Lower leg skin (tissue), 4 donors: ENCODE data around the gene IL1RAP. TPM values are rescaled to one million over a fixed set of nuclear protein-coding genes. Genes with fewer than 3 reads are reported as not detected.

Experiments
- DNase-seq, 2 donors: peaks; one replicate each; pipeline ENCODE4 v3.0.0-alpha.2; 2019; ENCODE audit warnings: low spot score in 2 of 2
- H3K4me3 ChIP-seq: fragments of 200-600 bp; sonication (generic); 2 replicates; pipeline ENCODE4 v1.5.1; 2017; ENCODE audit warnings: mild to moderate bottlenecking, low read depth; ENCODE audit not compliant: poor library complexity, severe bottlenecking
- POLR2A ChIP-seq, 2 donors: fragments of 450-650 bp; IDR thresholded peaks; one replicate each; pipeline ENCODE4 v1.6.1; 2016 to 2017; ENCODE audit warnings: antibody characterized with exemption in 2 of 2, mild to moderate bottlenecking in 1 of 2, moderate library complexity in 1 of 2
- WGBS, 2 donors: methylation state at CpG; one replicate each; pipeline ENCODE4 v1.1.5; 2018; 5-methylcytosine and 5-hydroxymethylcytosine counted together
- intact Hi-C: fragments of 100-400 bp; cut with DNase I; formaldehyde crosslinking; loops from one replicate; pipeline ENCODE4 v1.15.0; 2023; ENCODE audit warnings: low total_unique reads
- total RNA-seq, 4 donors: library from RNA; depleted of rRNA; stranded (reverse); fragments of >200 nt; gene quantifications; one replicate each; pipeline ENCODE4 v1.1.0, GENCODE V29; 2016
- TF ChIP-seq, protein P1 (sequence below), 3 donors: fragments of 450-650 bp; IDR thresholded peaks; one replicate each; pipeline ENCODE4 v1.5.1; 2016; ENCODE audit warnings: antibody characterized with exemption in 3 of 3, mild to moderate bottlenecking in 3 of 3, moderate library complexity in 2 of 3

Gene IL1RAP
- total RNA-seq, 4 donors from 2014 or later, result 18.5 to 37.7 (median 23.9) TPM

DNA sequence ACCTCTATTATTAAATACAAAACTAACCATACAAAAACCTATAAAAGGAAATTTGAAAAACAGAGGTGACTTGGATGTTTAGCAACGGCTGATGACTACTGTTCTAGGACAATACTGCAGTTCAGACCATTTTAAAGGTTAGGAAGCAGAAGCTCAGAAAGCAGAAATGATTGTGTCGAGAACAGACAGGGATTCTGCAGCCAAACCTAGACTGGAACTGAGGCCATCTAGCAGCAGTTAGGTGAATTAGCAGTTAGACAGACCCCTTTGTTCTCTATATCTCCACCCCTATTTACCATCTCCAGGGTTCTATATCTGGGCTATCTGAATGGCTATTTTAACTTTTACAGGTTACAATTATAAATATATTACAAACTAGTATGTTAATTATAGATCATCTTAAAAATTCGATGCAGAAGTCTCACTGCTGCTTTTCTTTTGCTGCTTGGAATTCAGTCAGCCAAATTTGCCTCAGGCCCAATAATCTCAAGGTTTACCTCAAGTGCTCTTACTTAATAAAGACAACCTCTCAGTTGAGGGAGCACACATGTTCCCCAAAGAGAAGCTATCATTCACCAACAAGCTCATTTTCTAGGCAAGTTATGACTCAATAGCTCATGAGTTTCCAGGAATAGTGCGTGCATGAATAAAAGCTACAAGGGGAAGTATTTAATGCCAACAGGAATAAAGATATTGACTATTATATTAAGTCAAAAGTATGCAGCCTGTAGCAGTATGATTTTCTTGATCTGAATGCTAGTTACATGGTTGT, 9.3 kb upstream of the IL1RAP start:
- TF ChIP-seq POLR2A (IDR thresholded peaks at IDR 0.05), result no peak
- TF ChIP-seq, protein P1, sequence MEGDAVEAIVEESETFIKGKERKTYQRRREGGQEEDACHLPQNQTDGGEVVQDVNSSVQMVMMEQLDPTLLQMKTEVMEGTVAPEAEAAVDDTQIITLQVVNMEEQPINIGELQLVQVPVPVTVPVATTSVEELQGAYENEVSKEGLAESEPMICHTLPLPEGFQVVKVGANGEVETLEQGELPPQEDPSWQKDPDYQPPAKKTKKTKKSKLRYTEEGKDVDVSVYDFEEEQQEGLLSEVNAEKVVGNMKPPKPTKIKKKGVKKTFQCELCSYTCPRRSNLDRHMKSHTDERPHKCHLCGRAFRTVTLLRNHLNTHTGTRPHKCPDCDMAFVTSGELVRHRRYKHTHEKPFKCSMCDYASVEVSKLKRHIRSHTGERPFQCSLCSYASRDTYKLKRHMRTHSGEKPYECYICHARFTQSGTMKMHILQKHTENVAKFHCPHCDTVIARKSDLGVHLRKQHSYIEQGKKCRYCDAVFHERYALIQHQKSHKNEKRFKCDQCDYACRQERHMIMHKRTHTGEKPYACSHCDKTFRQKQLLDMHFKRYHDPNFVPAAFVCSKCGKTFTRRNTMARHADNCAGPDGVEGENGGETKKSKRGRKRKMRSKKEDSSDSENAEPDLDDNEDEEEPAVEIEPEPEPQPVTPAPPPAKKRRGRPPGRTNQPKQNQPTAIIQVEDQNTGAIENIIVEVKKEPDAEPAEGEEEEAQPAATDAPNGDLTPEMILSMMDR (IDR thresholded peaks at IDR 0.05), result no peak
- intact Hi-C loops, result no loop called here
- no peak for DNase-seq
- WGBS, 2 donors, result 30 to 40% methylated on average over 4 of the region's 4 CpGs
- no peak overlapping the region for H3K4me3 ChIP-seq

DNA sequence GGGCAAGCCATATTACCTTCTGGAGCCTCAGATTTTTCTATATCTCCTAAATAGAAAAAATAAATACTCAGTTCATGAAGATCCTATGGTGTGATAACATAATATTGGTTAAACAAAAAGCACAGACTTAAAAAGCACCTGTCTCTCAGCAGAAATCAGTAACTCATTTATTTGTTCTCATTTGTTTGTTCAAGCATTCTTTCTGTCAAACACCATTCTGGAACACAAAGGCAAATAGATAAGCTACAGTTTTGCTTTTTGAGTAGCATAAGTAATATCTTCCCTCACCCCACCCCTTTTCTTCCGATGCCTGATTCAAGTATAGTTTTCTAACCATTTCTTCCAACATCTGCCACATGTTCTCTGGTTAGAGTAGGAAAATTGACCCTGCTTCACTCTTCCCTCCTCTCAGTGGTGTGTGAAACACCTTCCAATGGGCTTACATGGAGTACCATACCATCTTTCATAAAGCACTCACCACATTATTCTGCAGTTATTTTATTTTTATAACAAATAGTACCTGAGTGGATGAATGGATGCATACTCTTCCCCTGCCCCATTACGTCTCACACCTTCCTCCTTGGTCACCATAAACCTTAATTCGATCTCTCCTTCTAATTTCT, 8.4 kb upstream of the IL1RAP start:
- no peak overlapping the region for H3K4me3 ChIP-seq
- TF ChIP-seq, protein P1 (IDR thresholded peaks at IDR 0.05), result no peak
- TF ChIP-seq POLR2A (IDR thresholded peaks at IDR 0.05), result no peak
- DNase-seq, result no peak
- WGBS, 2 donors, result 60 to 94% methylated on average over 3 of the region's 3 CpGs
- intact Hi-C loops, result no loop called here

- 96 to 97% methylated on average over 4 of the region's 4 CpGs for WGBS, 2 donors
- no peak overlapping the region for H3K4me3 ChIP-seq
- DNase-seq, result no peak
- intact Hi-C loops, result no loop called here
- TF ChIP-seq POLR2A (IDR thresholded peaks at IDR 0.05), result no peak
- TF ChIP-seq, protein P1 (IDR thresholded peaks at IDR 0.05), result no peak
These were observed 7.6 kb upstream of the IL1RAP start for GRCh38 chr3:190506271-190506670.

DNA sequence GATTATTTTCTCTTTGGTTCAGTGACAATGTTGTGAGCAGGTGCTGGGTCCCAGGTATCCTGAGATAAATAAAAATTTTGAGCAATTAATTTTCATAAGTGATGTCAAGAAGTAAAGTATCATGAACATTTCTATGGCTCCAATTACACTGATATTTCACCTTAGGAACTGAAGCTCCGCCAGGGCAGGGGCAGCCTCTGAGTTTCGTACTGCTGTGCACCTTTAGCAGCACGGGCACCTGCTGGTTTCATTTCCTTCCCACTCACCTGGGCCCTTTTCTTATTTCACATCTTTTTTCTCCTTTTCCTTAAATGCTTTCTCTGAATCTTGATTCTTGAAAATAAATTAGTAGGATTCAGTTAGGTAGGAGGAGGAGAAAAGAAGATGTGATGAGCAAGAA, 1.2 kb upstream of the IL1RAP start:
- 89 to 92% methylated on average over 3 of the region's 3 CpGs for WGBS, 2 donors
- DNase-seq, result no peak
- intact Hi-C loops, result no loop called here
- TF ChIP-seq, protein P1 (IDR thresholded peaks at IDR 0.05), result no peak
- no peak for TF ChIP-seq POLR2A (IDR thresholded peaks at IDR 0.05)
- no peak overlapping the region for H3K4me3 ChIP-seq

- peak in 1 of 2 donors; percentile 90 for DNase-seq
- H3K4me3 ChIP-seq, result peak overlapping the region; percentile 64
- intact Hi-C loops, result no loop called here
- 0 to 1% methylated on average over 29 of the region's 29 CpGs for WGBS, 2 donors
- no peak for TF ChIP-seq POLR2A (IDR thresholded peaks at IDR 0.05)
- TF ChIP-seq, protein P1 (IDR thresholded peaks at IDR 0.05), result no peak
These were observed 698 bp downstream of the IL1RAP start for GRCh38 chr3:190514413-190515153.
